ENCODE measurements around the gene SAMD4A. TPM values are rescaled to one million over a fixed set of nuclear protein-coding genes. Genes with fewer than 3 reads are reported as not detected.

SAMD4A gene
- total RNA-seq, 4 donors from 2014 or later = 17.0 to 39.6 (median 21.3) TPM

GRCh38 chr14:54837508-54838149, 270.7 kb downstream of the SAMD4A start:
- TF ChIP-seq POLR2A (IDR thresholded peaks at IDR 0.05) (no peak), CTCF (IDR thresholded peaks at IDR 0.05) (no peak)
- Histone ChIP-seq H3K27ac (peak overlapping the region in 1 of 4 donors; percentile 29), H3K9me3 (no peaks in the 10 kb centered on the region)

GRCh38 chr14:54838931-54839512, 272.1 kb downstream of the SAMD4A start:
- no peak overlapping the region for H3K27ac ChIP-seq
- H3K9me3 ChIP-seq = no peaks in the 10 kb centered on the region
- H3K4me3 ChIP-seq = no peak overlapping the region
- no peaks in the 10 kb centered on the region for H3K36me3 ChIP-seq
- H3K4me1 ChIP-seq = no peaks in the 10 kb centered on the region
- TF ChIP-seq CTCF (IDR thresholded peaks at IDR 0.05) (no peak), POLR2A (IDR thresholded peaks at IDR 0.05) (no peak)
- no peak for DNase-seq
- no peaks in the 10 kb centered on the region for H3K27me3 ChIP-seq

More at GRCh38 chr14:54837508-54838149, 270.7 kb downstream of the SAMD4A start:
- no peak overlapping the region for H3K4me3 ChIP-seq
- H3K27me3 ChIP-seq = no peaks in the 10 kb centered on the region
- peak in 1 of 3 donors; percentile 52 for DNase-seq
- no peaks in the 10 kb centered on the region for H3K36me3 ChIP-seq
- no peaks in the 10 kb centered on the region for H3K4me1 ChIP-seq

GRCh38 chr14:54839701-54840119, 272.8 kb downstream of the SAMD4A start:
- no peak overlapping the region for H3K4me3 ChIP-seq
- no peak for DNase-seq
- H3K36me3 ChIP-seq = no peaks in the 10 kb centered on the region
- TF ChIP-seq POLR2A (IDR thresholded peaks at IDR 0.05) (no peak), CTCF (IDR thresholded peaks at IDR 0.05) (no peak)
- no peaks in the 10 kb centered on the region for H3K4me1 ChIP-seq
- no peak overlapping the region for H3K27ac ChIP-seq
- no peaks in the 10 kb centered on the region for H3K9me3 ChIP-seq
- no peaks in the 10 kb centered on the region for H3K27me3 ChIP-seq

- no peaks in the 10 kb centered on the region for H3K36me3 ChIP-seq
- no peaks in the 10 kb centered on the region for H3K9me3 ChIP-seq
- no peak overlapping the region for H3K27ac ChIP-seq
- no peak for DNase-seq
- H3K27me3 ChIP-seq = no peaks in the 10 kb centered on the region
- H3K4me3 ChIP-seq = no peak overlapping the region
- H3K4me1 ChIP-seq = no peaks in the 10 kb centered on the region
- TF ChIP-seq CTCF (IDR thresholded peaks at IDR 0.05) (no peak), POLR2A (IDR thresholded peaks at IDR 0.05) (no peak)
These were observed 273.4 kb downstream of the SAMD4A start for GRCh38 chr14:54840336-54840735.

- no peak for DNase-seq
- Histone ChIP-seq H3K27me3 (no peaks in the 10 kb centered on the region), H3K4me3 (no peak overlapping the region), H3K36me3 (no peaks in the 10 kb centered on the region), H3K9me3 (no peaks in the 10 kb centered on the region), H3K27ac (no peak overlapping the region), H3K4me1 (no peaks in the 10 kb centered on the region)
- TF ChIP-seq CTCF (IDR thresholded peaks at IDR 0.05) (no peak), POLR2A (IDR thresholded peaks at IDR 0.05) (no peak)
These were observed 273.9 kb downstream of the SAMD4A start for GRCh38 chr14:54840798-54841197.

Other genes with a start within 250 kb of the SAMD4A start
- 1 to 10 TPM; 1.6 to 7.4 (median 4.3) TPM for gene CDKN3, start 170.1 kb upstream of the SAMD4A start, total RNA-seq
- gene CNIH1, start 125.8 kb upstream of the SAMD4A start, total RNA-seq = 100 to 1,000 TPM in 3 of 4 donors, 10 to 100 TPM in 1; 61.1 to 130 (median 121) TPM
- 10 to 100 TPM; 35.5 to 60.9 (median 41.3) TPM for gene GMFB, start 78.1 kb upstream of the SAMD4A start, total RNA-seq
- 10 to 100 TPM; 11.6 to 26.8 (median 19.0) TPM for gene CGRRF1, start 57.2 kb upstream of the SAMD4A start, total RNA-seq